GM23248 (cell line): ENCODE measurements around the gene HMG20B. TPM values are rescaled to one million over a fixed set of nuclear protein-coding genes. Genes with fewer than 3 reads are reported as not detected.

Experiments used
- DNase-seq: peaks from one replicate; pipeline ENCODE4 v3.0.0-alpha.2; 2015
- H2AFZ ChIP-seq: fragments of 200-600 bp; sonication (generic); 2 replicates; pipeline ENCODE4 v1.6.1; 2016; ENCODE audit warnings: antibody characterized with exemption
- H3F3A ChIP-seq: fragments of 200-600 bp; sonication (generic); 2 replicates; pipeline ENCODE4 v1.6.1; 2016; ENCODE audit warnings: mild to moderate bottlenecking, antibody characterized with exemption, mixed run types; ENCODE audit not compliant: insufficient read depth
- H3K27ac ChIP-seq: fragments of 200-600 bp; sonication (generic); 2 replicates; pipeline ENCODE4 v1.5.1; 2016; ENCODE audit warnings: mild to moderate bottlenecking
- H3K27me3 ChIP-seq: fragments of 200-600 bp; sonication (generic); replicated peaks from 2 replicates; pipeline ENCODE4 v1.6.1; 2016; ENCODE audit warnings: mild to moderate bottlenecking; ENCODE audit not compliant: insufficient read depth
- H3K36me3 ChIP-seq: fragments of 200-600 bp; sonication (generic); 2 replicates; pipeline ENCODE4 v1.6.1; 2016; ENCODE audit warnings: low read depth, mild to moderate bottlenecking
- H3K4me1 ChIP-seq: fragments of 200-600 bp; sonication (generic); 2 replicates; pipeline ENCODE4 v1.6.1; 2016; ENCODE audit warnings: mild to moderate bottlenecking; ENCODE audit not compliant: insufficient read depth
- H3K4me2 ChIP-seq: fragments of 200-600 bp; sonication (generic); one replicate; pipeline ENCODE4 v1.6.1; 2016; ENCODE audit warnings: mild to moderate bottlenecking; ENCODE audit not compliant: unreplicated experiment
- H3K4me3 ChIP-seq: fragments of 200-600 bp; sonication (generic); 2 replicates; pipeline ENCODE4 v1.5.1; 2016; ENCODE audit warnings: mild to moderate bottlenecking
- H3K79me2 ChIP-seq: fragments of 200-600 bp; sonication (generic); 2 replicates; pipeline ENCODE4 v1.6.1; 2016; ENCODE audit warnings: mild to moderate bottlenecking; ENCODE audit not compliant: insufficient read depth
- H3K9ac ChIP-seq: fragments of 200-600 bp; sonication (generic); 2 replicates; pipeline ENCODE4 v1.6.1; 2016; ENCODE audit warnings: mild to moderate bottlenecking
- H3K9me2 ChIP-seq: fragments of 200-600 bp; sonication (generic); 2 replicates; pipeline ENCODE4 v1.6.1; 2016; ENCODE audit warnings: mixed run types, mild to moderate bottlenecking, moderate library complexity; ENCODE audit not compliant: insufficient read depth
- H3K9me3 ChIP-seq: fragments of 200-600 bp; sonication (generic); one replicate; pipeline ENCODE4 v1.6.1; 2017; ENCODE audit warnings: low read depth
- H4K20me1 ChIP-seq: fragments of 200-600 bp; sonication (generic); 2 replicates; pipeline ENCODE4 v1.6.0; 2016; ENCODE audit not compliant: insufficient read depth
- EZH2 ChIP-seq: fragments of 200-600 bp; sonication (generic); IDR thresholded peaks from 2 replicates; pipeline ENCODE4 v1.6.1; 2018; ENCODE audit warnings: antibody characterized with exemption, mild to moderate bottlenecking; ENCODE audit not compliant: insufficient read depth, poor library complexity, severe bottlenecking
- EZH2phosphoT487 ChIP-seq: fragments of 200-600 bp; sonication (generic); IDR thresholded peaks from 2 replicates; pipeline ENCODE4 v1.6.1; 2018; ENCODE audit warnings: antibody characterized with exemption, moderate library complexity, mild to moderate bottlenecking, low read depth; ENCODE audit not compliant: insufficient read depth
- WGBS, 2 experiments: methylation state at CpG; one replicate each; pipeline ENCODE4 v1.1.6; 2015 to 2017; ENCODE audit warnings: low lambda C conversion rate in 2 of 2, low coverage in 1 of 2; ENCODE audit errors: missing lambda C conversion rate in 2 of 2; 5-methylcytosine and 5-hydroxymethylcytosine counted together
- in situ Hi-C: fragments of 300-500 bp; cut with MboI; formaldehyde crosslinking; loops from 2 replicates; pipeline ENCODE4 v1.15.0; 2020
- polyA plus RNA-seq: library from polyadenylated mRNA; unstranded; fragments of >200 nt; fragmentation: Nextera tagmentation; extraction: Ambion mirVana; gene quantifications from 2 replicates; pipeline ENCODE4 v1.2.1, GENCODE V29; 2016
- total RNA-seq: library from RNA; depleted of rRNA; stranded (reverse); fragments of >200 nt; shearing (Covaris generic); gene quantifications from 2 replicates; pipeline ENCODE4 v1.2.3, GENCODE V29; 2014

HMG20B gene
- total and polyA plus RNA-seq, 2 experiments from 2014 or later = 83.9 to 112 TPM

DNA sequence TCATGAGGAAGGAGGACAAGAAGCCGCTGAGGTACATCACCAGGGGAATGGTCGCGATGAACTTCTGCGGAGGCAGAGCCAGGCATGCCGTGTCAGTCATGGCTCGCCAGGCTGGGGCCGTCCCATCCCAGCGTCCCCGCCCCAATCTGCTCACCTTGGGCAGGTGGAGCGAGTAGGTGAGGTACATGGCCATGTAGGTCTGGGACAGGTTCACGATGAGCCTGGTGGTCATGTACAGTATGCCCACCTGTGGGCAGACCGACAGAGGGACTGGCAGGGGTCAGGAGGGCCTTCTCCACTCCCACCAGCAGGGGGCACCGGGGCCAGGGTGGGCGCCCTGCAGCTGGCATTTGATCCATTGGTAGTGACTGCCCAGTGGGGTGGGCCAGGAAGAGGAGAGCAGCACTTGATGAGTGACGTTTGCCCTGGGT, 25.4 kb upstream of the HMG20B start:
- no peaks in the 10 kb centered on the region for H3K9me3 ChIP-seq
- in situ Hi-C loops = no loop called here
- no peak overlapping the region for H3K4me3 ChIP-seq
- H3K79me2 ChIP-seq = peaks cover 9% of the 10 kb centered on the region; the same call in 1 of the 2 replicates
- H3K9ac ChIP-seq = no peak overlapping the region
- H3K36me3 ChIP-seq = no peaks in the 10 kb centered on the region
- H2AFZ ChIP-seq = no peak overlapping the region
- H3K27ac ChIP-seq = no peak overlapping the region
- DNase-seq = peak; percentile 53
- 86 to 92% methylated on average over 12 to 15 of the region's 15 CpGs for WGBS, 2 experiments
- H3K4me2 ChIP-seq = no peak overlapping the region
- no peaks in the 10 kb centered on the region for H3F3A ChIP-seq
- H3K27me3 ChIP-seq = no peaks in the 10 kb centered on the region
- no peaks in the 10 kb centered on the region for H3K4me1 ChIP-seq
- H3K9me2 ChIP-seq = no peaks in the 10 kb centered on the region
- H4K20me1 ChIP-seq = no peaks in the 10 kb centered on the region
- TF ChIP-seq EZH2phosphoT487 (no peak), EZH2 (no peak)

DNA sequence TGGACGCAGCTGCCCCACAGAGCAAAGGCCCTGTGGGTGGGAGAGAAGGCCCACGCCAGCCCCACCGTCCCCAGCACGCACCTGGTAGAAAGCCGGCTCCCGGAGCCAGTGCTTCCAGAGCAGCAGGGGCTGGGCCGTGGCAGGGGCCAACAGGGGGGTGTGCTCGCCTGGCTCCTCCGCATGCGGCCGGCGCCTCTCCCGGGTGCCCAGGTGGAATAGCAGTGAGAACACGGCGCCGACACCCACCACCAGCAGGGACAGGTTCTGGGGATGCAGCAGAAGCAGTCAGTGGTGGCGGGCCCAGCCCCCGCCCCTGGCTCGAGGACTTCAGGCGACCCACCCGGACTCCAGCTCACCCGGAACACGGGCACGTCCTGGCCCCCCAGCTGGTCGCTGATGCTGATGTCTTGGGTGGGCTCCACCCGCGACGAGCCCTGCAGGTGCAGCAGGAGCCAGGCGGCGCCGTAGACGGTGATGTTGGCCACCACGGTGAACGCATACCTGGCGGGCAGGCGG, 24.9 kb upstream of the HMG20B start:
- no peak for TF ChIP-seq EZH2phosphoT487
- TF ChIP-seq EZH2 = no peak
- 84 to 88% methylated on average over 27 to 29 of the region's 36 CpGs for WGBS, 2 experiments

DNA sequence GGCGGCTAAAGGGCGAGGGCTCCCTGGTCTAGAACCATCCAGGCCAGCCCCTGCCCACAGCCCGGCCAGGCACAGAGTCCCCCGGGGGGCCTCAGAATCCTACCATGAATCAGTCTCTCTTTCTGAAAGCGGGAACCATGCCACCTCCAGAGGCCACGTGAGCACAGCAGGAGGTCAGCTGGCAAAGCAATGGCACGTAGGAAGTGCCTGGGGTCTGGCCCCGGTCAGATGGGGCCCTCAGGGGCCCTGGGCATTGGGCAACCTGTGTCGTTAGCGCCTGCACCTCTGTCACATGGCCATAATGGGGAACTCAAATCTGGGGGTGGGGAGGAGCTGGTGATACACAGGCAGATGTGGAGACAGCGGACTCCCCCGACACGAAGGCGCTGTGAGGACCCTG, 24.1 kb upstream of the HMG20B start:
- H3K27ac ChIP-seq = no peak overlapping the region
- no peak overlapping the region for H2AFZ ChIP-seq
- H3K4me1 ChIP-seq = no peaks in the 10 kb centered on the region
- no peaks in the 10 kb centered on the region for H3K9me2 ChIP-seq
- H3K9me3 ChIP-seq = no peaks in the 10 kb centered on the region
- H3K4me3 ChIP-seq = no peak overlapping the region
- TF ChIP-seq EZH2phosphoT487 (no peak), EZH2 (no peak)
- H3K9ac ChIP-seq = no peak overlapping the region
- peaks cover 20% of the 10 kb centered on the region for H3K79me2 ChIP-seq
- 86 to 87% methylated on average over 14 of the region's 14 CpGs for WGBS, 2 experiments
- H3F3A ChIP-seq = no peaks in the 10 kb centered on the region
- no peak for DNase-seq
- no peaks in the 10 kb centered on the region for H3K27me3 ChIP-seq
- H4K20me1 ChIP-seq = no peaks in the 10 kb centered on the region
- no peaks in the 10 kb centered on the region for H3K36me3 ChIP-seq
- no peak overlapping the region for H3K4me2 ChIP-seq
- in situ Hi-C loops = no loop called here

More for the DNA sequence above, 24.9 kb upstream of the HMG20B start:
- Histone ChIP-seq H3K9ac (no peak overlapping the region), H3K4me1 (no peaks in the 10 kb centered on the region), H3K9me2 (no peaks in the 10 kb centered on the region), H3K27ac (no peak overlapping the region), H3K4me2 (no peak overlapping the region), H3K36me3 (no peaks in the 10 kb centered on the region), H3F3A (no peaks in the 10 kb centered on the region), H3K4me3 (no peak overlapping the region), H3K79me2 (peaks cover 14% of the 10 kb centered on the region), H4K20me1 (no peaks in the 10 kb centered on the region), H2AFZ (no peak overlapping the region), H3K9me3 (no peaks in the 10 kb centered on the region), H3K27me3 (no peaks in the 10 kb centered on the region)
- in situ Hi-C loops = no loop called here
- DNase-seq = no peak

DNA sequence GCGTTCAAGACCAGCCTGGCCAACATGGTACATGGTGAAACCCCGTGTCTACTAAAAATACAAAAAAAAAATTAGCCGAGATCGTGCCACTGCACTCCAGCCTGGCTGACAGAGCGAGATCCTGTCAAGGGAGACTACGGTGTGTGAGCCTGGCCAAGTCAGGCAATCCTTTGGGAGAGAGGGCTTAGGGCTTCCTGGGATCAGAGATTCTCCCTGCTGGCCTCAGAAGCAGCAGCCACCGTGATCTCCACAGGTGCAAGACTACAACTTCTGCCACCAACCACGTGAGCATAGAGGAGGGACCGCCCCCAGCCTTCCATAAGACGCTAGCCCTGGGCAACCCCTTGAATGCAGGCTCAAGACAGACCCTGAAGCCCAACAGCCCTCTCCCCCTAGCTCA, 22.9 kb upstream of the HMG20B start:
- WGBS, 2 experiments = 93 to 96% methylated on average over 10 of the region's 10 CpGs
- H2AFZ ChIP-seq = no peak overlapping the region
- H3K4me2 ChIP-seq = no peak overlapping the region
- H3K9me2 ChIP-seq = no peaks in the 10 kb centered on the region
- no peak for DNase-seq
- H3K79me2 ChIP-seq = peaks cover 32% of the 10 kb centered on the region
- no peak overlapping the region for H3K9ac ChIP-seq
- H3K9me3 ChIP-seq = no peaks in the 10 kb centered on the region
- no peaks in the 10 kb centered on the region for H3K36me3 ChIP-seq
- no peak overlapping the region for H3K27ac ChIP-seq
- in situ Hi-C loops = no loop called here
- no peaks in the 10 kb centered on the region for H3F3A ChIP-seq
- no peak for TF ChIP-seq EZH2phosphoT487
- no peak for TF ChIP-seq EZH2
- H3K4me3 ChIP-seq = no peak overlapping the region
- no peaks in the 10 kb centered on the region for H4K20me1 ChIP-seq
- H3K4me1 ChIP-seq = no peaks in the 10 kb centered on the region
- H3K27me3 ChIP-seq = no peaks in the 10 kb centered on the region
